ENCODE data around the gene NT5C3A. TPM values are rescaled to one million over a fixed set of nuclear protein-coding genes. Genes with fewer than 3 reads are reported as not detected.

The NT5C3A gene
- total and polyA plus RNA-seq, 2 of the 13 experiments (the other 11 are each of a cell fraction or from before 2014, with no cell fraction given): 16.9 to 34.0 TPM

GRCh38 chr7:33062023-33062781, at the start of gene NT5C3A (continued):
- TF ChIP-seq, protein P1, sequence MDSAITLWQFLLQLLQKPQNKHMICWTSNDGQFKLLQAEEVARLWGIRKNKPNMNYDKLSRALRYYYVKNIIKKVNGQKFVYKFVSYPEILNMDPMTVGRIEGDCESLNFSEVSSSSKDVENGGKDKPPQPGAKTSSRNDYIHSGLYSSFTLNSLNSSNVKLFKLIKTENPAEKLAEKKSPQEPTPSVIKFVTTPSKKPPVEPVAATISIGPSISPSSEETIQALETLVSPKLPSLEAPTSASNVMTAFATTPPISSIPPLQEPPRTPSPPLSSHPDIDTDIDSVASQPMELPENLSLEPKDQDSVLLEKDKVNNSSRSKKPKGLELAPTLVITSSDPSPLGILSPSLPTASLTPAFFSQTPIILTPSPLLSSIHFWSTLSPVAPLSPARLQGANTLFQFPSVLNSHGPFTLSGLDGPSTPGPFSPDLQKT (CRISPR knock-in tag; IDR thresholded peaks at IDR 0.05; ENCODE audit: borderline replicate concordance): no peak
- TF ChIP-seq ZZZ3 (CRISPR knock-in tag; IDR thresholded peaks at IDR 0.05; ENCODE audit: borderline replicate concordance) (no peak), AKAP8 (CRISPR knock-in tag; IDR thresholded peaks at IDR 0.05) (no peak), POLR2G (IDR thresholded peaks at IDR 0.05; ENCODE audit: low read depth, low read length) (no peak; the same call in 1 of the 2 replicates), ZNF589 (CRISPR knock-in tag; conservative IDR thresholded peaks at IDR 0.05) (no peak; the same call in 1 of the 2 replicates), U2AF2 (IDR thresholded peaks at IDR 0.05; ENCODE audit: low read depth, low read length) (no peak), NFE2 (CRISPR knock-in tag; IDR thresholded peaks at IDR 0.05) (no peak), POGZ (CRISPR knock-in tag; IDR thresholded peaks at IDR 0.05) (no peak), KAT8 (CRISPR knock-in tag; IDR thresholded peaks at IDR 0.05) (no peak; the same call in 1 of the 2 replicates), CHD4 (IDR thresholded peaks at IDR 0.05; ENCODE audit: borderline replicate concordance, low read length) (no peak), TAF15 (IDR thresholded peaks at IDR 0.05; ENCODE audit: low read depth, low read length, poor library complexity, severe bottlenecking) (no peak), ZBTB42 (CRISPR knock-in tag; IDR thresholded peaks at IDR 0.05) (no peak), ZNF841 (CRISPR knock-in tag; IDR thresholded peaks at IDR 0.05; ENCODE audit: borderline replicate concordance) (no peak), XRCC5 (optimal IDR thresholded peaks at IDR 0.05; ENCODE audit: low read length) (no peak), CENPT (CRISPR knock-in tag; IDR thresholded peaks at IDR 0.05; ENCODE audit: low read depth) (no peak), ZNF350 (CRISPR knock-in tag; IDR thresholded peaks at IDR 0.05; ENCODE audit: borderline replicate concordance, low read depth) (no peak), ZNF7 (CRISPR knock-in tag; IDR thresholded peaks at IDR 0.05) (no peak), ZNF335 (CRISPR knock-in tag; IDR thresholded peaks at IDR 0.05) (no peak), ZNF749 (CRISPR knock-in tag; IDR thresholded peaks at IDR 0.05; ENCODE audit: borderline replicate concordance) (no peak), KMT2B (CRISPR knock-in tag; IDR thresholded peaks at IDR 0.05) (no peak), MED1 (CRISPR knock-in tag; IDR thresholded peaks at IDR 0.05) (peak; percentile 36; the same call in 1 of the 2 replicates), ZMYM3 (CRISPR knock-in tag; IDR thresholded peaks at IDR 0.05) (no peak)
- TF ChIP-seq, protein P2, sequence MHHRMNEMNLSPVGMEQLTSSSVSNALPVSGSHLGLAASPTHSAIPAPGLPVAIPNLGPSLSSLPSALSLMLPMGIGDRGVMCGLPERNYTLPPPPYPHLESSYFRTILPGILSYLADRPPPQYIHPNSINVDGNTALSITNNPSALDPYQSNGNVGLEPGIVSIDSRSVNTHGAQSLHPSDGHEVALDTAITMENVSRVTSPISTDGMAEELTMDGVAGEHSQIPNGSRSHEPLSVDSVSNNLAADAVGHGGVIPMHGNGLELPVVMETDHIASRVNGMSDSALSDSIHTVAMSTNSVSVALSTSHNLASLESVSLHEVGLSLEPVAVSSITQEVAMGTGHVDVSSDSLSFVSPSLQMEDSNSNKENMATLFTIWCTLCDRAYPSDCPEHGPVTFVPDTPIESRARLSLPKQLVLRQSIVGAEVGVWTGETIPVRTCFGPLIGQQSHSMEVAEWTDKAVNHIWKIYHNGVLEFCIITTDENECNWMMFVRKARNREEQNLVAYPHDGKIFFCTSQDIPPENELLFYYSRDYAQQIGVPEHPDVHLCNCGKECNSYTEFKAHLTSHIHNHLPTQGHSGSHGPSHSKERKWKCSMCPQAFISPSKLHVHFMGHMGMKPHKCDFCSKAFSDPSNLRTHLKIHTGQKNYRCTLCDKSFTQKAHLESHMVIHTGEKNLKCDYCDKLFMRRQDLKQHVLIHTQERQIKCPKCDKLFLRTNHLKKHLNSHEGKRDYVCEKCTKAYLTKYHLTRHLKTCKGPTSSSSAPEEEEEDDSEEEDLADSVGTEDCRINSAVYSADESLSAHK (CRISPR knock-in tag; IDR thresholded peaks at IDR 0.05; ENCODE audit: borderline replicate concordance): no peak
- TF ChIP-seq, protein P3, sequence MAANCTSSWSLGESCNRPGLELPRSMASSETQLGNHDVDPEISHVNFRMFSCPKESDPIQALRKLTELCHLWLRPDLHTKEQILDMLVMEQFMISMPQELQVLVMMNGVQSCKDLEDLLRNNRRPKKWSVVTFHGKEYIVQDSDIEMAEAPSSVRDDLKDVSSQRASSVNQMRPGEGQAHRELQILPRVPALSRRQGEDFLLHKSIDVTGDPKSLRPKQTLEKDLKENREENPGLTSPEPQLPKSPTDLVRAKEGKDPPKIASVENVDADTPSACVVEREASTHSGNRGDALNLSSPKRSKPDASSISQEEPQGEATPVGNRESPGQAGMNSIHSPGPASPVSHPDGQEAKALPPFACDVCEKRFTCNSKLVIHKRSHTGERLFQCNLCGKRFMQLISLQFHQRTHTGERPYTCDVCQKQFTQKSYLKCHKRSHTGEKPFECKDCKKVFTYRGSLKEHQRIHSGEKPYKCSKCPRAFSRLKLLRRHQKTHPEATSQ (CRISPR knock-in tag; IDR thresholded peaks at IDR 0.05; ENCODE audit: borderline replicate concordance): no peak
- TF ChIP-seq, protein P4, sequence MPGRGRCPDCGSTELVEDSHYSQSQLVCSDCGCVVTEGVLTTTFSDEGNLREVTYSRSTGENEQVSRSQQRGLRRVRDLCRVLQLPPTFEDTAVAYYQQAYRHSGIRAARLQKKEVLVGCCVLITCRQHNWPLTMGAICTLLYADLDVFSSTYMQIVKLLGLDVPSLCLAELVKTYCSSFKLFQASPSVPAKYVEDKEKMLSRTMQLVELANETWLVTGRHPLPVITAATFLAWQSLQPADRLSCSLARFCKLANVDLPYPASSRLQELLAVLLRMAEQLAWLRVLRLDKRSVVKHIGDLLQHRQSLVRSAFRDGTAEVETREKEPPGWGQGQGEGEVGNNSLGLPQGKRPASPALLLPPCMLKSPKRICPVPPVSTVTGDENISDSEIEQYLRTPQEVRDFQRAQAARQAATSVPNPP (CRISPR knock-in tag; IDR thresholded peaks at IDR 0.05): no peak

All from HepG2 (cell line).